Measurements from ENCODE around the gene DENND1A.

The DENND1A gene

GRCh38 chr9:123880420-123880819 is 49.5 kb downstream of the DENND1A start:
- no peaks in the 10 kb centered on the region for H3K4me1 ChIP-seq (ENCODE audit: insufficient read depth, low read length)

GRCh38 chr9:123876750-123877149 is 53.2 kb downstream of the DENND1A start:
- Histone ChIP-seq H3K36me3 (ENCODE audit: insufficient read depth, low read length) (no peaks in the 10 kb centered on the region; the same call in 1 of the 2 replicates), H3K4me1 (ENCODE audit: insufficient read depth, low read length) (peaks cover 3% of the 10 kb centered on the region), H3K9me3 (ENCODE audit: control insufficient read depth, insufficient read depth, low read length) (no peaks in the 10 kb centered on the region), H3K9ac (ENCODE audit: low read depth, low read length) (no peak overlapping the region)

More at GRCh38 chr9:123880420-123880819, 49.5 kb downstream of the DENND1A start:
- no peaks in the 10 kb centered on the region; the same call in 1 of the 2 replicates for H3K36me3 ChIP-seq (ENCODE audit: insufficient read depth, low read length)
- no peaks in the 10 kb centered on the region for H3K9me3 ChIP-seq (ENCODE audit: control insufficient read depth, insufficient read depth, low read length)
- no peak overlapping the region for H3K9ac ChIP-seq (ENCODE audit: low read depth, low read length)

GRCh38 chr9:123872710-123873109 is 57.2 kb downstream of the DENND1A start:
- peaks cover 13% of the 10 kb centered on the region for H3K4me1 ChIP-seq (ENCODE audit: insufficient read depth, low read length)
- no peaks in the 10 kb centered on the region for H3K9me3 ChIP-seq (ENCODE audit: control insufficient read depth, insufficient read depth, low read length)
- no peaks in the 10 kb centered on the region; the same call in 1 of the 2 replicates for H3K36me3 ChIP-seq (ENCODE audit: insufficient read depth, low read length)
- no peak overlapping the region for H3K9ac ChIP-seq (ENCODE audit: low read depth, low read length)

- H3K4me1 ChIP-seq (ENCODE audit: insufficient read depth, low read length), result peaks cover 19% of the 10 kb centered on the region
- H3K36me3 ChIP-seq (ENCODE audit: insufficient read depth, low read length), result no peaks in the 10 kb centered on the region; the same call in 1 of the 2 replicates
- no peaks in the 10 kb centered on the region for H3K9me3 ChIP-seq (ENCODE audit: control insufficient read depth, insufficient read depth, low read length)
- H3K9ac ChIP-seq (ENCODE audit: low read depth, low read length), result no peak overlapping the region
These were observed 58.1 kb downstream of the DENND1A start for GRCh38 chr9:123871781-123872180.

- Histone ChIP-seq H3K36me3 (ENCODE audit: insufficient read depth, low read length) (no peaks in the 10 kb centered on the region), H3K4me1 (ENCODE audit: insufficient read depth, low read length) (peaks cover 48% of the 10 kb centered on the region), H3K9me3 (ENCODE audit: control insufficient read depth, insufficient read depth, low read length) (no peaks in the 10 kb centered on the region), H3K9ac (ENCODE audit: low read depth, low read length) (no peak overlapping the region)
These were observed 61.9 kb downstream of the DENND1A start for GRCh38 chr9:123868002-123868401.

GRCh38 chr9:123867034-123867433 is 62.9 kb downstream of the DENND1A start:
- Histone ChIP-seq H3K4me1 (ENCODE audit: insufficient read depth, low read length) (peaks cover 55% of the 10 kb centered on the region), H3K36me3 (ENCODE audit: insufficient read depth, low read length) (no peaks in the 10 kb centered on the region), H3K9ac (ENCODE audit: low read depth, low read length) (no peak overlapping the region), H3K9me3 (ENCODE audit: control insufficient read depth, insufficient read depth, low read length) (no peaks in the 10 kb centered on the region)

GRCh38 chr9:123866497-123866896 is 63.4 kb downstream of the DENND1A start:
- Histone ChIP-seq H3K36me3 (ENCODE audit: insufficient read depth, low read length) (no peaks in the 10 kb centered on the region), H3K9me3 (ENCODE audit: control insufficient read depth, insufficient read depth, low read length) (no peaks in the 10 kb centered on the region), H3K4me1 (ENCODE audit: insufficient read depth, low read length) (peaks cover 56% of the 10 kb centered on the region), H3K9ac (ENCODE audit: low read depth, low read length) (no peak overlapping the region)

GRCh38 chr9:123865226-123866000 is 64.5 kb downstream of the DENND1A start:
- Histone ChIP-seq H3K9ac (ENCODE audit: low read depth, low read length) (no peak overlapping the region), H3K36me3 (ENCODE audit: insufficient read depth, low read length) (no peaks in the 10 kb centered on the region), H3K9me3 (ENCODE audit: control insufficient read depth, insufficient read depth, low read length) (no peaks in the 10 kb centered on the region), H3K4me1 (ENCODE audit: insufficient read depth, low read length) (peaks cover 67% of the 10 kb centered on the region)

GRCh38 chr9:123864251-123864650 is 65.7 kb downstream of the DENND1A start:
- Histone ChIP-seq H3K9me3 (ENCODE audit: control insufficient read depth, insufficient read depth, low read length) (no peaks in the 10 kb centered on the region), H3K4me1 (ENCODE audit: insufficient read depth, low read length) (peaks cover 68% of the 10 kb centered on the region), H3K36me3 (ENCODE audit: insufficient read depth, low read length) (no peaks in the 10 kb centered on the region), H3K9ac (ENCODE audit: low read depth, low read length) (no peak overlapping the region)

GRCh38 chr9:123863164-123863855 is 66.6 kb downstream of the DENND1A start:
- Histone ChIP-seq H3K9me3 (ENCODE audit: control insufficient read depth, insufficient read depth, low read length) (no peaks in the 10 kb centered on the region), H3K9ac (ENCODE audit: low read depth, low read length) (no peak overlapping the region; the same call in 1 of the 2 replicates), H3K4me1 (ENCODE audit: insufficient read depth, low read length) (peaks cover 66% of the 10 kb centered on the region), H3K36me3 (ENCODE audit: insufficient read depth, low read length) (no peaks in the 10 kb centered on the region)

- Histone ChIP-seq H3K9me3 (ENCODE audit: control insufficient read depth, insufficient read depth, low read length) (no peaks in the 10 kb centered on the region), H3K36me3 (ENCODE audit: insufficient read depth, low read length) (no peaks in the 10 kb centered on the region), H3K4me1 (ENCODE audit: insufficient read depth, low read length) (peaks cover 53% of the 10 kb centered on the region), H3K9ac (ENCODE audit: low read depth, low read length) (no peak overlapping the region; the same call in 1 of the 2 replicates)
These were observed 68.2 kb downstream of the DENND1A start for GRCh38 chr9:123861756-123862120.

- Histone ChIP-seq H3K9me3 (ENCODE audit: control insufficient read depth, insufficient read depth, low read length) (no peaks in the 10 kb centered on the region), H3K4me1 (ENCODE audit: insufficient read depth, low read length) (peaks cover 49% of the 10 kb centered on the region), H3K9ac (ENCODE audit: low read depth, low read length) (no peak overlapping the region; the same call in 1 of the 2 replicates), H3K36me3 (ENCODE audit: insufficient read depth, low read length) (no peaks in the 10 kb centered on the region)
These were observed 68.7 kb downstream of the DENND1A start for GRCh38 chr9:123861086-123861755.

GRCh38 chr9:123860603-123861002 is 69.3 kb downstream of the DENND1A start:
- peaks cover 47% of the 10 kb centered on the region for H3K4me1 ChIP-seq (ENCODE audit: insufficient read depth, low read length)
- H3K36me3 ChIP-seq (ENCODE audit: insufficient read depth, low read length), result no peaks in the 10 kb centered on the region
- no peak overlapping the region for H3K9ac ChIP-seq (ENCODE audit: low read depth, low read length)
- H3K9me3 ChIP-seq (ENCODE audit: control insufficient read depth, insufficient read depth, low read length), result no peaks in the 10 kb centered on the region

- Histone ChIP-seq H3K9ac (ENCODE audit: low read depth, low read length) (no peak overlapping the region), H3K9me3 (ENCODE audit: control insufficient read depth, insufficient read depth, low read length) (peaks cover 1% of the 10 kb centered on the region; the same call in 1 of the 2 replicates), H3K36me3 (ENCODE audit: insufficient read depth, low read length) (no peaks in the 10 kb centered on the region), H3K4me1 (ENCODE audit: insufficient read depth, low read length) (peaks cover 9% of the 10 kb centered on the region; the same call in 1 of the 2 replicates)
These were observed 77.5 kb downstream of the DENND1A start for GRCh38 chr9:123852403-123852802.
